ENCODE measurements around the gene FYCO1.
A peak's percentile ranks its signal among the peaks of the same experiment; 100 is the strongest.
"Not testable (repeated sequence)": the region's sequence is repeated elsewhere in the genome, so short reads cannot be mapped to it uniquely, and the experiment has no call there.

FYCO1 gene

DNA sequence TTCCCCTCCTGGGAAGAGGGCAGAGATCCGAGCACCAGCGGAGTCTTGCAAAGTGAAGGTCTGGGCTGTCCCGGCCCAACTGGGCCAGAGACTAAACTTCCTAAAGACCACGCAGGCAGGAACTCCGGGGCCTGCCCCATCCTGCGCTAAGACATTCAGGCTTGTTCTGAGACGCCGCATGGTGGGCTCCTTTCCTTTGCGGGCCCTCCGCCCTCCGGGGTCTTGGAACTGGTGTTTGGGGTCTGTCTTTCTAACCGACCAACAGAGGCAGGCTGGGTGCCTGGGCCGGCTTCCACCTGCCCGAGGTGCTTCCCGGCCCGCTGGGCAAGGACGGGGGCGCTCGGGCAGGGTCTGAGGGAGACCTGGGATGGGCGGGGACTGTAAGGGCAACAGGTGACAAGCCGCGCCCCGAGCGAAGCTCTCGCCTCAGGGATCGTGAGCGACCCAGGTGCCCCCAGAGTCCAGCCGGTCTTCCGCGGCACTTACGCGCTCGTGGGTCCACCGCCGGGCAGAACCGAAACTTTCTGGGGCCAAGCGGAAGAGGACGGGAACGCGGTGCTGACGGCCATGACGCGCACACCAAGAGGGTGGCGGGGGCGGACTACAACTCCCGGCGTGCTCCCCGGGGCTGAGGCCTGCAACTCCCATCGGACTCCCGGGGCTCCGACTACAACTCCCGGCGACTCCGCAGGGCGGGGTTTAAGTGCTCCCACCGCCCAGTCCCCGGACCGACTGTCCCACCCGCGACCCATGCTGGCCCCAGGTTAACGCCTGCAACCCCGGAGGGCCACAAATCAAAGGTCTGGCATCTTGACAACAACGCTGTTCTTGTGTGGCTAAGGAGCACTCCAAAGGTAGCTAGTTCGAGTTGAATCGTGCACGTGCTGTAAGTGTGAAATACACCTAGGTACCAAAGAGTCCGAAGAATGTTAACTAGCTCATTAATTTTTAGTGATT lies at the start of gene FYCO1:
Gene FYCO1, minus strand, starts transcription at position 589 of the 957 bp plus-strand sequence. CDS start 10,914 bp downstream, outside the sequence.
- Histone ChIP-seq H3K4me3 (ENCODE audit: low read depth, low read length) (peak within 1 kb of the TSS; percentile 92), H3K36me3 (ENCODE audit: control insufficient read depth, insufficient read depth, low read length) (no peaks in the 10 kb centered on the region), H3K27ac (ENCODE audit: low read depth, low read length) (peak within 1 kb of the TSS; percentile 38; the same call in 1 of the 2 replicates), H3K9ac (ENCODE audit: low read length) (peak within 1 kb of the TSS; percentile 72), H3K4me1 (ENCODE audit: control insufficient read depth, insufficient read depth, low read length) (peaks cover 28% of the 10 kb centered on the region), H3K27me3 (ENCODE audit: control insufficient read depth, insufficient read depth, low read length) (0 out of 2 replicates have a peak, but pooled peaks cover 2% of the 10 kb centered on the region), H3K9me3 (ENCODE audit: control insufficient read depth, insufficient read depth, low read depth, low read length) (no peaks in the 10 kb centered on the region)

DNA sequence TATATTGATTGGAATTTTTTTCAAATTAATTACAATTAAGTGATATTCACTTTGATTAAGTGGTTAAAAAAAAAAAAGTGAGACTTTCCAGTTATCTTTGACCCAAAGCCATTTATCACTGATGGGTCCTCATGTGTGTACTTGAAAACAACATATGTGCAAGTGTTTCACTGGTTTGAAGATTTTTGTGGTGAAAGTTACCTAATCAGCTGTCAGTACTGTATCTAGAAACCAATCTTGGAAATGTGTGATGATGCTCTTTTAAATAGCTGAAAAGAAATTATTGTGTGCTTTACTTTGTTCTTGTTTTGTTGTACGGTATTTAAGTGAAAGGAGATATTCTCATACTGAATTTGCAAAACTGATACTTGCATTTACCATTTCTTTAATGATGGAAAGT lies 43.3 kb upstream of the FYCO1 start:
- Histone ChIP-seq H3K9ac (ENCODE audit: low read length) (no peak overlapping the region), H3K27ac (ENCODE audit: low read depth, low read length) (no peak overlapping the region), H3K4me1 (ENCODE audit: control insufficient read depth, insufficient read depth, low read length) (no peaks in the 10 kb centered on the region), H3K36me3 (ENCODE audit: control insufficient read depth, insufficient read depth, low read length) (no peaks in the 10 kb centered on the region), H3K27me3 (ENCODE audit: control insufficient read depth, insufficient read depth, low read length) (no peaks in the 10 kb centered on the region), H3K9me3 (ENCODE audit: control insufficient read depth, insufficient read depth, low read depth, low read length) (no peaks in the 10 kb centered on the region), H3K4me3 (ENCODE audit: low read depth, low read length) (no peak overlapping the region)

GRCh38 chr3:46038071-46038470 lies 42.4 kb upstream of the FYCO1 start:
- H3K27ac ChIP-seq (ENCODE audit: low read depth, low read length); H3K4me1 ChIP-seq (ENCODE audit: control insufficient read depth, insufficient read depth, low read length); H3K4me3 ChIP-seq (ENCODE audit: low read depth, low read length); H3K9me3 ChIP-seq (ENCODE audit: control insufficient read depth, insufficient read depth, low read depth, low read length); H3K36me3 ChIP-seq (ENCODE audit: control insufficient read depth, insufficient read depth, low read length); H3K27me3 ChIP-seq (ENCODE audit: control insufficient read depth, insufficient read depth, low read length); H3K9ac ChIP-seq (ENCODE audit: low read length): not testable (repeated sequence)

DNA sequence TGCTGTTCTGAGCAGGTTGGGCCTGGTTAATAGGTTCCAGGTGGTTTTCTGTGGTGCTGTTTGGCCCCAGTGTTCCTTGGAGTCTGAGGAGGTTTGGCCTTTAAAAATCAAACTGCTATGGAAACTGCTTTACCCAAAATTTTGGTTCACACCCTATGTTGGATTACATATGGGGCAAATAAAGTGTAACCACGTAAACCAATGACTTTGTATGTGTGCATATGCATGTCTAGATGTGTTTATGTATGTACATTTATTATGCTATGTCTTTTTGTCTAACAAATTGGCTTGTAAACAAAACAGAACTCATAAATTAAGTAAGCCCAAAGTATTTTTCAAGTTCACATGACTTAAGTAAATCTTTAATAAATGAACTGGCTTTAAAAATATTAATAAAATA lies 40.6 kb upstream of the FYCO1 start:
- H3K27ac ChIP-seq (ENCODE audit: low read depth, low read length) = no peak overlapping the region
- H3K36me3 ChIP-seq (ENCODE audit: control insufficient read depth, insufficient read depth, low read length) = no peaks in the 10 kb centered on the region
- no peak overlapping the region for H3K9ac ChIP-seq (ENCODE audit: low read length)
- H3K4me1 ChIP-seq (ENCODE audit: control insufficient read depth, insufficient read depth, low read length) = no peaks in the 10 kb centered on the region
- no peaks in the 10 kb centered on the region for H3K27me3 ChIP-seq (ENCODE audit: control insufficient read depth, insufficient read depth, low read length)
- H3K9me3 ChIP-seq (ENCODE audit: control insufficient read depth, insufficient read depth, low read depth, low read length) = no peaks in the 10 kb centered on the region
- no peak overlapping the region for H3K4me3 ChIP-seq (ENCODE audit: low read depth, low read length)

DNA sequence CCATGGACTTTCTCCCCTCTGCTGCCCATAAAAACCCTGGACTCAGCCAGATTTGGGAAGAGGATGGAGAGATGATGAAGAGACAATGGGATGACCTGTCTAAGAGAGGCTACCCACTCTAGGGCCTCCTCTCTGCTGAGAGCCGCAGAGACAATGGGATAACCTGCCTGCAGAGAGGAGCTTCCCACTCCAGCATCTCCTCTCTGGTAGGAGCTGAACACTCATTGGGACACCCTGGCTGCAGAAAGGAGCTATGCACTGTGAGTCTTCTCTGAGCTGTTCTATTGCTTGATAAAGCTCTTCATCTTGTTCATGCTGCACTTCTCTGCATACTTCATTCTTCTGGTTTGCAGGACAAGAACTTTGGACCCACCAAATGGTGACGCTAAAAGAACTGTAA lies 36.1 kb upstream of the FYCO1 start:
- Histone ChIP-seq H3K9me3 (ENCODE audit: control insufficient read depth, insufficient read depth, low read depth, low read length) (peaks cover 10% of the 10 kb centered on the region; the same call in 1 of the 2 replicates), H3K27me3 (ENCODE audit: control insufficient read depth, insufficient read depth, low read length) (no peaks in the 10 kb centered on the region), H3K27ac (ENCODE audit: low read depth, low read length) (no peak overlapping the region), H3K36me3 (ENCODE audit: control insufficient read depth, insufficient read depth, low read length) (no peaks in the 10 kb centered on the region), H3K4me1 (ENCODE audit: control insufficient read depth, insufficient read depth, low read length) (no peaks in the 10 kb centered on the region), H3K9ac (ENCODE audit: low read length) (no peak overlapping the region), H3K4me3 (ENCODE audit: low read depth, low read length) (no peak overlapping the region)

DNA sequence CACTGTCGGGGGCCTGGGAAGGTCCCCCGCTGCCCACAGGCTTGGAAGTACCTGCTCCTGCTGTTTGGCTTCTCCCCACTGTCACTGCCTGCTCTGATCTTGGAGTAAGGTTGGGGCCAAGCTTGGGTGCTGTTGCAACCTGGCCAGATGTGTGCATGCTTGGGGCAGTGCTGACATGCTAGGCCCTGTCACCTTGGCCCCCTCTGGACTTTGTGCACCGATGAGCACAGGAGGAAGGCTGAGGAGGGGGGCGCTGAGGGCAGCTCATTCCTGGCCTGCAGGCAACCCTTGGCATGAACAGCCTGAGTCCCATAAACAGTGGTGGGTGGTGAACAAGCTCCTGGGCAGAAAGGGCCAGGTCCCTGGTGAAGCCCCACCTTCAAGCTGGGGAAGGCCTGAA lies 35.6 kb upstream of the FYCO1 start:
- Histone ChIP-seq H3K9me3 (ENCODE audit: control insufficient read depth, insufficient read depth, low read depth, low read length) (peaks cover 10% of the 10 kb centered on the region; the same call in 1 of the 2 replicates), H3K4me1 (ENCODE audit: control insufficient read depth, insufficient read depth, low read length) (no peaks in the 10 kb centered on the region), H3K36me3 (ENCODE audit: control insufficient read depth, insufficient read depth, low read length) (no peaks in the 10 kb centered on the region), H3K4me3 (ENCODE audit: low read depth, low read length) (no peak overlapping the region), H3K27ac (ENCODE audit: low read depth, low read length) (no peak overlapping the region), H3K9ac (ENCODE audit: low read length) (no peak overlapping the region), H3K27me3 (ENCODE audit: control insufficient read depth, insufficient read depth, low read length) (no peaks in the 10 kb centered on the region)

DNA sequence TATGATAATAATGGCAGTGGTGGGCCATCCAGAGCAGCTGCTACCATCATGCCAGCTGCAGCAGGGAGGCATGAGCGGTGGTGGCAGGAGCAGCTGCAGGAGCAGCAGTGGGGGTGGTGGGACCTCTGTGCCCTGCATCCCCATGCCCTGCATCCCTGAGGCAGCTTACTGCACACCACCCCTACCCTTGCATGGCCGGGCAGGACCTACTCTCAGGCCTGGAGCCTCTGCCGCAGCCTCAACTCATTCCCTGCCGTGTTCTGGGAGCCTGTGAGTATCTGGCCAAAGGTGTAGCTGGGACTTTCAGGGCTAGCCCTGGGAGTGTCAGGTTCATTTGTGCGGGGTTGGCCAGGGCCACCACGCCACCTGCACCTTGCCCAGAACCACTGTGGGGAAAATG lies 35.0 kb upstream of the FYCO1 start:
- no peak overlapping the region for H3K4me3 ChIP-seq (ENCODE audit: low read depth, low read length)
- no peaks in the 10 kb centered on the region for H3K4me1 ChIP-seq (ENCODE audit: control insufficient read depth, insufficient read depth, low read length)
- H3K9ac ChIP-seq (ENCODE audit: low read length) = no peak overlapping the region
- no peaks in the 10 kb centered on the region for H3K27me3 ChIP-seq (ENCODE audit: control insufficient read depth, insufficient read depth, low read length)
- H3K9me3 ChIP-seq (ENCODE audit: control insufficient read depth, insufficient read depth, low read depth, low read length) = peaks cover 10% of the 10 kb centered on the region; the same call in 1 of the 2 replicates
- no peak overlapping the region for H3K27ac ChIP-seq (ENCODE audit: low read depth, low read length)
- H3K36me3 ChIP-seq (ENCODE audit: control insufficient read depth, insufficient read depth, low read length) = no peaks in the 10 kb centered on the region

- H3K9ac ChIP-seq (ENCODE audit: low read length) = no peak overlapping the region
- H3K27me3 ChIP-seq (ENCODE audit: control insufficient read depth, insufficient read depth, low read length) = no peaks in the 10 kb centered on the region
- H3K27ac ChIP-seq (ENCODE audit: low read depth, low read length) = no peak overlapping the region
- no peak overlapping the region for H3K4me3 ChIP-seq (ENCODE audit: low read depth, low read length)
- no peaks in the 10 kb centered on the region for H3K36me3 ChIP-seq (ENCODE audit: control insufficient read depth, insufficient read depth, low read length)
- H3K9me3 ChIP-seq (ENCODE audit: control insufficient read depth, insufficient read depth, low read depth, low read length) = peaks cover 10% of the 10 kb centered on the region; the same call in 1 of the 2 replicates
- H3K4me1 ChIP-seq (ENCODE audit: control insufficient read depth, insufficient read depth, low read length) = no peaks in the 10 kb centered on the region
These were observed 34.4 kb upstream of the FYCO1 start for GRCh38 chr3:46029953-46030543.

GRCh38 chr3:46027736-46028397 lies 32.2 kb upstream of the FYCO1 start:
- no peaks in the 10 kb centered on the region for H3K36me3 ChIP-seq (ENCODE audit: control insufficient read depth, insufficient read depth, low read length)
- no peak overlapping the region for H3K4me3 ChIP-seq (ENCODE audit: low read depth, low read length)
- no peak overlapping the region for H3K27ac ChIP-seq (ENCODE audit: low read depth, low read length)
- H3K9me3 ChIP-seq (ENCODE audit: control insufficient read depth, insufficient read depth, low read depth, low read length) = peaks cover 10% of the 10 kb centered on the region; the same call in 1 of the 2 replicates
- no peaks in the 10 kb centered on the region for H3K4me1 ChIP-seq (ENCODE audit: control insufficient read depth, insufficient read depth, low read length)
- no peak overlapping the region for H3K9ac ChIP-seq (ENCODE audit: low read length)
- H3K27me3 ChIP-seq (ENCODE audit: control insufficient read depth, insufficient read depth, low read length) = no peaks in the 10 kb centered on the region

DNA sequence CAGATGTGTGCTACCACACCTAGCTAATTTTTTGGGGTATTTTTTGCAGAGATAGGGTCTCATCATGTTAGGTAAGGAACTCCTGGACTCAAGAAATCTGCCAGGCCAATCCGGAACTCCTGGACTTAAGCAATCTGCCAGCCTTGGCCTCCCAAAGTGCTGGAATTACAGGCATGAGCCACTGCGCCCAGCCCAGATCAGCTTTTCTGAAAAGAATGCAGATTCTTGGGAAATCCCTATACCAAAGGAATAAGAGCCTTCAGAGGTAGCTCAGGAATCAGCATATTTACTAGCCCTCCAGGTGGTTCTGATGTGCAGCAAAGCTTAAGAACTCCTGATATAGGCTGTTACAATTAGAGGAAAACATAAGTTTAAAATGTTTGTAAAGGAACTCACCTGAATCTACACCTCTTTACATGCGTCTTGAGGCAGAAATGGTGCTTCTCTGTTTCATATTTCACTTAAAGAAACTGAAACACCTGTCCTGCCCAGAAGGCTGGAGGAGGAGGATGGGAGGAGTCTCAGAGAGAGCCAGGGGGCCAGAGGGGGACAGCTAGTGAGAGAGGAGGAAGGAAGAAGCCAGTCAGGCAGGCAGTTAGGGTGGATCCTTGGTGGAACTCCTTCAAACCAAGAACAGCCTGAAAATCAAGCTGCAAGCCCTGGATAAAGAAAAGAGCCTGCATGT lies 31.5 kb upstream of the FYCO1 start, which contains the start of gene XCR1:
Gene XCR1, minus strand, starts transcription at position 463 of the 685 bp plus-strand sequence. CDS start 5,536 bp downstream, outside the sequence.
- H3K36me3 ChIP-seq (ENCODE audit: control insufficient read depth, insufficient read depth, low read length) = no peaks in the 10 kb centered on the region
- no peak within 1 kb of the TSS for H3K9ac ChIP-seq (ENCODE audit: low read length)
- no peak within 1 kb of the TSS for H3K4me3 ChIP-seq (ENCODE audit: low read depth, low read length)
- H3K27ac ChIP-seq (ENCODE audit: low read depth, low read length) = no peak within 1 kb of the TSS
- H3K27me3 ChIP-seq (ENCODE audit: control insufficient read depth, insufficient read depth, low read length) = no peaks in the 10 kb centered on the region
- no peaks in the 10 kb centered on the region for H3K4me1 ChIP-seq (ENCODE audit: control insufficient read depth, insufficient read depth, low read length)
- peaks cover 10% of the 10 kb centered on the region; the same call in 1 of the 2 replicates for H3K9me3 ChIP-seq (ENCODE audit: control insufficient read depth, insufficient read depth, low read depth, low read length)

Measured in HUES6 (cell line).